Activated CD4-positive, CD25-positive, alpha-beta regulatory T cell treated with anti-CD3 and anti-CD28 coated beads, Interleukin-2, amount 50 U/mL, for 16 hours (primary cell): ENCODE data around the gene NTHL1.
A peak's percentile ranks its signal among the peaks of the same experiment; 100 is the strongest.

Experiments used
- DNase-seq: peaks from one replicate; pipeline ENCODE4 v3.0.0-alpha.2; 2020; ENCODE audit warnings: low read depth, low spot score

NTHL1 gene

GRCh38 chr16:2008631-2009163 lies 38.9 kb downstream of the NTHL1 start:
- no peak for DNase-seq

GRCh38 chr16:2008009-2008526 lies 39.6 kb downstream of the NTHL1 start:
- no peak for DNase-seq

DNA sequence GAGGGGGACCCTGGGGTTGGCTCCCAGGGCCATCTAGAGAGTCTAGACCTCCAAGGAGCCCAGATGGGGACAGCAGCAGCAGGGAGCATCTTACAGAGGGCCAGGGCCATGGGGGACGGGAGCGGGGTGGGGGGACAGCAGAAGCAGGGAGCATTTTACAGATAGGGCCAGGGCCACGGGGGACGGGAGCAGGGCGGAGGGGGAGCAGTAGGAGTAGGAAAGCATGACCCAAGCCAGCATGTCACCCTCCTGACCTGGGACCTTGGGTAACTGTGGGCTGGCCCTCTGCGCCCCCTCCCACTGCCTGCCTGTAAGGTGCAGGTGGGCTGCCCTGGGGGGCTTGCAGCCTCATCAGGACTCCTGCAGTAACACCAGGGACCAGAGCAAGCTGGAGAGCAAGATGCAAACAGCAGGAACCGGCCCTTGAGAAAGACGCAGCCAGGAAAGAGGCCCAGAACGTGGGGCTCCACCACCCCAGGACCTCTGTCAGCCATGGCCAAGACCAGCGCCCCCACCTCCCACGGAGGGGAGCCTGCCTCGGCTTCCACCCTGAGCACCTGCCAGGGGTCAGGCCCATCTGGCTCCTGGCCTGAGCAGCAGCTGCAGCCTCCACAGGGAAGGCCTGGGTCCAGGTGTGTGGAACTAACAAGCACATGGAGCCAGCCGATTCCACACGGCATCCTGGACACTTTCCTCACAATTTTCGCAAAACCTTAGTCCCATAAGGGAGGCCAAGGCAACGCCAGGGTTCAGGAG lies 40.4 kb downstream of the NTHL1 start:
- no peak for DNase-seq

DNA sequence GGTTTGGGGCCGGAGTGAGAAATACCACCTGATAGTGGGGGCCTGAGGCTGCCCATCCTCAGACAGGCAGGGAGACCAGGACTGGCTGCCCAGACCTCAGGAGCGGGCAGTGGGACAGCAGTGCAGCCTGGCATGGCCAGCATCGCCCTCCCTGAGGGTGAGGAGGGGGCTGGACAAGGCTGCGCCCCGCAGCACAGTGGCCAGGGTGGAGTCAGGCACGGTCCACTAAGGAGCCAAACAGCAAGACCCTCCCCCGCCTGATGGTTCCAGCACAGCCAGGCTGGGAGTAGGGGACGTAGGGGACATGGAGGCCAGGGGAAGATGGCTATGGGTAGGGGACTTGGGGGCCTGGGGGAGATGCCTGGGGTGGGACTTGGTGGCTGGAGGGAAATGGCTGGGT lies 41.3 kb downstream of the NTHL1 start:
- DNase-seq: no peak

- no peak for DNase-seq
These were observed 42.0 kb downstream of the NTHL1 start for GRCh38 chr16:2005646-2006045.

DNA sequence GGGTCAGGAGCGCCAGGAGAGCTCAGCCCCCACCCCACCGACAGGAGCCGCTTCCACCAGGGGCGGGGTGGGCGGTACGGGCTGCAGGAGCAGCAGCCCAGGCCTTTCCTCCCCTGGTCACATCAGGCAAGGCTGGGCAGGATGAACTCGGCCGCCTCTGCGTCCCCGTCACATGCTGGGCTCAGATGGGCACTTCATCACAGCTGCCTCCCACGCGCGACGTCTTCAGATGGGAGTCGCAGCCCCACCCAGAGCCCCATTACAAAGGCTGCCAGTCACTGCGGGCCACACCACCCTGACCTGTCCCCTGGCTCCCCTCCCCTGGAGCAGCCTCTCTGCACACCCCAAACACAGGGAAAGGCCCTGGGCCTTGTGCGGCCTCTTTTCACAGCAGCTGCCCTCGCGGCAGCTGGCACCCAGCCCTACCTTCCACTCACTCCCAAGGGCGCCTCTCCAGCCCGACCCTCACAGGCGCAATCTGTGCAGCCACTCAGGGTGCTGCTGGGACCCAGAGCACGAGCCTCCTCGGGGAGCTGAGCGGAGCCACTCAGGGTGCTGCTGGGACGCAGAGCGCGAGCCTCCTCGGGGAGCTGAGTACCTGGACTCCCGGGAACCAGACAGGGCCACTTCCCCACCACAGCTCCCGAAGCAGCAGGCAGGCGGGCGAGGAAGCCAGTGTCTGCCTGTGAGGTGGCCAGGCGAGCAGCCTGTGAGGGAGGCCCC lies 42.7 kb downstream of the NTHL1 start:
- no peak for DNase-seq

DNA sequence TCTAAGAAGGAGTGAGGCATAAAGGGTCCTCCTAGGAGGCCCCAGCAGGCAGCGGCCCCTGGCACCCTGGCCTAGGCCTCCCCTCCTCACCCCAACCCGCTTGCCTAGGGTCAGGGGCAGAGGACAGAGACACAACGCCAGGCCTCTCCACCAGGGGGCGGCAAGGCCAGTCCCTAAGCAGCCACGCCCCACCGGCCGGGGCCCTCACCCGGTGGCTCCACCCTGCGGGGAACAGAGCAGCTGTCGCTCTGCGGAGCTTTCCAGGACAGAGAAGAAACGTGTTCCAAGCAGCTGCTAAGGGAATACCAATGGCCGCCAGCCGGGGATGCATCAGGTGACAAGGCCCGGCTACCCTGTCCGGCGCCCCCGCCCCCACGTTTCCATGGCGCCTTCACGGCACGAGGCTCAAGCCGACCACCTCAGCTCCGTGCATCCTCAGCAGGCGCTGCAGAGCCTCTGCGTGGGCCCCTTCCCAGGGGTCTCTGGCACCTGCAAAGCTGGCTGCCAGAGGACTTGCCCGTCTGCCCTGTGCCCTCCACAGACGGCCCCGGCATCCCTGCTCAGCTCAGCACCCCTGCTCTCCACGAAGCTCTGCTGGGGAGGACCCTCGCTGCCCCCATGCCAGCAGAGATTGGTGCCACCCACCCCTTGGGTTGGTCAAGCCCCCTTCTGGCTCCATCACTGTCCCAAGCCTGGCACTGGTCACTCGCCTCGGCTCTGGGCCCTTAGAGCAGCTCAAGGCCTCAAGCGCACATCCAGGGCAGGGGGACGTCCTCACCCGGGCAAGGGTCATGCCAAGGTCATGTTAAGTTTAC lies 43.6 kb downstream of the NTHL1 start:
- DNase-seq: peak; percentile 71

GRCh38 chr16:2003231-2003826 lies 44.3 kb downstream of the NTHL1 start:
- no peak for DNase-seq

DNA sequence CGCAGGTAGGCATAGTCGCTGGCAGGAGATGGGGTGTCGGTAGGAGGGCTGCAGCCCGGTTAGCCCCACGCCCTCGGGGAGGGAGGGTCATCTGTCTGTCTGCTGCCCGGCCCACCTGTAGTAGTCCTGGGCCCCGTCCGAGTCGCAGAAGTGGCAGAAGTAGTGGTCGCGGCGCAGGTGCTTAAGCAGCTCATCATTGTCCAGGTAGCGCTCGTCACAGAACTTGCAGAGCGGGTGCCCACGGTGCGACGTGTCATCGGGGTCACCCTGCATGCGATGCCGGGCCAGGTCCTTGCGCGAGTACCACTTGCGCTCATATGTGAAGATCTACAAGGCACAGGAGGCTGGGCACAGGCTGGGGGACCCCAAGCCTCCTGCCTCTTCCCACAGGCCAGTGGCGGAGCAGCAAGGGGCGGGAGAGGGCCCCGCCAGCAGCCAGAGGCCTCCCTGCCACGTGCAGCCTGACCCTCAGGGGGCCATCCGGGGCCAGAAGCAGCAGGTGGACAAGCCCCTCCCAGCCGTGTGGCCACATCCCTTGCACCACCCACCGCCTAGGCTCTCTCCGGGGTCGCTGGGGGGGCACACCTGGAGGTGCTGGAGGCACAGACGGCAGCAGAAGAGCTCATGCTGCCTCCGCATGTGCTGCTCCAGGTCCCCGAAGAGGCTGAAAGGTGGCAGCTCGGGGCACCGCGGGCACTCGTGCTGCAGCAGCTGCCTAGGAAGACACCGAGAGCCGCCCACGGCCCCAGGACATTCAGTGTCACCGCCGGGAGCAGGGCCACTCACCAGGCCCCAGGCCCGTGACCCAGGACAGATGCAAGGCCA lies 45.0 kb downstream of the NTHL1 start:
- DNase-seq: no peak

- no peak for DNase-seq
These were observed 45.9 kb downstream of the NTHL1 start for GRCh38 chr16:2001456-2002355.

DNA sequence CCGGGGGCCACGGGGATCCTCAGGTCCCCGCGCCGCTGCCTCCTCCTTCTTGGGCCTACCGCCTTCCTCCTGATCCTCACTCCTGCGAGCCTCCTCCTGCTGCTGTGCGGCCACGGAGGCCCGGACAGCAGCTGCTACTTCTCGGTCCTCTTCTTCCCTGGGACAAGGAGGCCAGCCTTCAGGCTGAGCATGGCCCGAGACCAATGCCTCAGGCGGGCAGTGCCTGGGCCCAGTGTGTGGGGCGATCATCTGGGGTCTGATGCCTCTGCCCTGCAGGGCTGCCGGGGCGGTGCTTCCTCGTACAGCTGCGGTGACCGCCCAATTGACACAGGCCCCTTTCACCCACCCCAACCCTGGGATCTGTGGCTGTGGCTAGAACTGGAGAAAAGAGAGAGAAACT lies 46.6 kb downstream of the NTHL1 start:
- no peak for DNase-seq

DNA sequence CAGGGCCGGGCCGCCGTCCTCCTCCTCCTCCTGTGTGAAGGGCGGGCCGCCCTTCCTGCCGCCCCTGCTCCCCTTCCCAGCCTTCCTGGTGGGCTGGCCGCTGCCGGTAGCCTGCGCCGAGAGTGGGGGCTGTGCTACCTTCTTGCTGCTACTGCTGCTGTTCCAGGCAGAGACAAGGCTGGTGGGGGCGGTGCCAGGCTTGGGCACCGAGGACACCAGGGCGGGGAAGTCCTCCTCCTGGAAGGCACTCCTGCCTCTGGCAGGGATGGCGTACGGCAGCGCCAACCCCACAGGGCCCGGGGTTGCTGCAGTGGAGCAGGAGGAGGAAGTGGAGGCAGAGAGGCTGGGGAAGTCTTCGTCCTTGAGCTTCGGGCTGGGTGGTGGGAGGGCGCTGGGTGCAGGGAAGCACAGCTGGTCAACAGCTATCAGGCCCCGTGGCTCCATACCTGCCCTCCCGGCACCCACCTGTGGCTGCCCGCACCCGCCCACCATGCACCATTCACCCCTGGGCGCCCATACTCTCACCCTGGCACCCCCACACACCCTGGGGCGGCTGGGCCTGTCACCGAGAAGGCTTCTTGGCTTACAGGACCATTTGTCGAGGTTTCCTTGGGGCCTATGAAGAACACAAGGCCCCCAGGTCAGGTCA lies 47.6 kb downstream of the NTHL1 start:
- DNase-seq: no peak

- DNase-seq: no peak
These were observed 48.5 kb downstream of the NTHL1 start for GRCh38 chr16:1998852-1999801.

- DNase-seq: no peak
These were observed 49.2 kb downstream of the NTHL1 start for GRCh38 chr16:1998360-1998835.

GRCh38 chr16:1997494-1998359 lies 49.9 kb downstream of the NTHL1 start:
- no peak for DNase-seq

DNA sequence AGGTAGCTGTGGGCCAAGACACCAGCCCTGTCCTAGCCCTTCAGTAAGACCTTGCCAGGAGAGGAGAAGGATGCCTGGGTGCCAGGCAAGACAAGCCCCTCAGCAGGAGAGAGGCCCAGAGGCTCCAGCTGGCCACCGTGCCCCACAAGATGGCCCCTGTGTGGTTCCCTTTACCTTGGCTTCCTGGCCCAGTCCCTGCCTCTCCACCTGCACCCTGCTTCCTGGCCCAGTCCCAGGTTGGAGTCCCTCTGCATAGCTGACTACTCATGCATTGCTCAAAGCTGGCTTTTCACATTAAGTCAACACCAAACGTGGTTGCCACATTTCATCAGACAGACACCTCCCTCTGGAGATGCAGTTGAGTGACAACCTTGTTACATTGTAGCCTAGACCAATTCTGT lies 53.9 kb downstream of the NTHL1 start:
- DNase-seq: no peak
